HepG2 (cell line): Measurements from ENCODE around the gene RBM15B. TPM values are rescaled to one million over a fixed set of nuclear protein-coding genes. Genes with fewer than 3 reads are reported as not detected.

ENCODE experiments used
- ATAC-seq: fragments of 200-7000 bp; cut with Tn5 transposase; 3 replicates; pipeline ENCODE4 v1.9.1; 2020; ENCODE audit warnings: mild to moderate bottlenecking, moderate library complexity
- BruUV-seq: library from RNA; stranded (reverse); fragments of 400-500 nt; replicated peaks from 2 replicates; lab custom pipeline; 2021; lab: Mats Ljungman, UMichigan
- CTCF ChIA-PET: fragments of 300-600 bp; formaldehyde crosslinking; extraction: SDS; loops from one replicate; lab custom pipeline; 2021; ENCODE audit warnings: low total read pairs, inconsistent platforms, low intra/inter-chr PET ratio; lab: Yijun Ruan, JAX
- POLR2A ChIA-PET: fragments of 350-600 bp; sonication (Branson Sonifier 250); formaldehyde crosslinking; loops from one replicate; lab custom pipeline; 2020; ENCODE audit warnings: antibody characterized with exemption, inconsistent platforms; lab: Yijun Ruan, JAX
- DNase-seq: peaks from one replicate; pipeline ENCODE4 v3.0.0-alpha.2; 2015; ENCODE audit warnings: low spot score
- FAIRE-seq: peaks from 3 replicates; lab custom pipeline; 2011; peaks lifted over from hg19 to GRCh38; lab: Jason Lieb, UNC
- H2AFZ ChIP-seq: one replicate; pipeline ENCODE4 v1.6.1; 2011; ENCODE audit warnings: low read length, inconsistent platforms
- H3K27ac ChIP-seq: fragments of 300-600 bp; 3 replicates; pipeline ENCODE4 v1.8.0; 2011; ENCODE audit warnings: mixed run types, mild to moderate bottlenecking, mixed read lengths, low read length, inconsistent platforms; ENCODE audit not compliant: insufficient read depth; ENCODE audit errors: extremely low read length
- H3K27me3 ChIP-seq, 2 experiments: fragments of 200-600 bp in 1 of 2; 2 replicates in 1 of 2; 3 replicates in 1 of 2; pipeline versions ENCODE4 v1.6.0 to v1.8.0; 2011; ENCODE audit warnings: low read length in 2 of 2, mild to moderate bottlenecking in 2 of 2, moderate library complexity in 2 of 2, inconsistent platforms in 1 of 2; ENCODE audit not compliant: insufficient read depth in 2 of 2, control insufficient read depth in 1 of 2
- H3K36me3 ChIP-seq, 2 experiments: fragments of 200-600 bp in 1 of 2; replicated peaks in 1 of 2; 2 replicates in 1 of 2; 3 replicates in 1 of 2; pipeline versions ENCODE4 v1.5.1 to v1.8.0; 2011; ENCODE audit warnings: low read length in 2 of 2, inconsistent platforms in 1 of 2; ENCODE audit not compliant: insufficient read depth in 2 of 2, control insufficient read depth in 1 of 2
- H3K4me1 ChIP-seq: 2 replicates; pipeline ENCODE4 v1.5.1; 2012; ENCODE audit warnings: low read length, inconsistent platforms; ENCODE audit not compliant: insufficient read depth
- H3K4me2 ChIP-seq: 2 replicates; pipeline ENCODE4 v1.6.0; 2011; ENCODE audit warnings: low read depth, low read length, inconsistent platforms
- H3K4me3 ChIP-seq, 3 experiments: fragments of 200-600 bp in 1 of 3; sonication (generic), shearing (Covaris generic) in 1 of 3; replicated peaks in 1 of 3; 2 replicates each; pipeline ENCODE4 v1.5.1; 2011 to 2016; ENCODE audit warnings: low read length in 3 of 3, inconsistent platforms in 2 of 3, low read depth in 2 of 3, mild to moderate bottlenecking in 2 of 3, control low read depth in 1 of 3, mixed read lengths in 1 of 3; ENCODE audit not compliant: insufficient read depth in 1 of 3
- H3K79me2 ChIP-seq: one replicate; pipeline ENCODE4 v1.6.1; 2011; ENCODE audit warnings: low read length, inconsistent platforms; ENCODE audit not compliant: insufficient read depth
- H3K9ac ChIP-seq: 2 replicates; pipeline ENCODE4 v1.6.0; 2011; ENCODE audit warnings: mild to moderate bottlenecking, low read depth, low read length, inconsistent platforms; ENCODE audit not compliant: insufficient read depth
- H3K9me3 ChIP-seq: 2 replicates; pipeline ENCODE4 v1.5.1; 2012; ENCODE audit warnings: mild to moderate bottlenecking, low read length
- H4K20me1 ChIP-seq: 2 replicates; pipeline ENCODE4 v1.6.0; 2011; ENCODE audit warnings: inconsistent platforms, mild to moderate bottlenecking, low read length, moderate library complexity; ENCODE audit not compliant: insufficient read depth
- AGO2 ChIP-seq: fragments of 200-400 bp; formaldehyde crosslinking; optimal IDR thresholded peaks from 2 replicates; pipeline ENCODE3; 2017; ENCODE audit warnings: mild to moderate bottlenecking, low read depth, low read length, moderate library complexity
- IRX3 ChIP-seq: sonication (generic); formaldehyde crosslinking; IDR thresholded peaks from 2 replicates; pipeline ENCODE4 v1.8.1; 2023; ENCODE audit warnings: mild to moderate bottlenecking, low read depth, missing genetic modification reagents, borderline replicate concordance
- KLF12 ChIP-seq: sonication (generic); formaldehyde crosslinking; IDR thresholded peaks from 2 replicates; pipeline ENCODE4 v1.4.0; 2020; ENCODE audit warnings: missing genetic modification reagents, borderline replicate concordance
- NFE2L2 ChIP-seq: fragments of 150-350 bp; IDR thresholded peaks from 2 replicates; pipeline ENCODE4 v1.6.1; 2014; ENCODE audit warnings: low read length
- NPAS2 ChIP-seq: sonication (generic); formaldehyde crosslinking; IDR thresholded peaks from 2 replicates; pipeline ENCODE4 v1.8.0; 2022; ENCODE audit warnings: mild to moderate bottlenecking, missing genetic modification reagents, borderline replicate concordance
- NR2F1 ChIP-seq, 2 experiments: fragments of 450-650 bp in 1 of 2; formaldehyde crosslinking in 1 of 2; IDR thresholded peaks; 2 replicates each; pipeline versions ENCODE4 v1.5.0 to v1.6.1; 2016 to 2020; ENCODE audit warnings: mild to moderate bottlenecking in 1 of 2, missing compliant biosample characterization in 1 of 2, missing genetic modification reagents in 1 of 2, moderate library complexity in 1 of 2
- PAF1 ChIP-seq: IDR thresholded peaks from 2 replicates; pipeline ENCODE4 v1.6.1; 2016; ENCODE audit warnings: missing genetic modification reagents, missing compliant biosample characterization
- PAX8 ChIP-seq: sonication (generic); formaldehyde crosslinking; IDR thresholded peaks from 2 replicates; pipeline ENCODE4 v1.8.0; 2022; ENCODE audit warnings: mild to moderate bottlenecking, missing genetic modification reagents, borderline replicate concordance
- POLR2A ChIP-seq, 2 experiments: IDR thresholded peaks; 2 replicates each; pipeline ENCODE4 v1.6.1; 2011; ENCODE audit warnings: low read depth in 2 of 2, low read length in 2 of 2, mild to moderate bottlenecking in 1 of 2, moderate library complexity in 1 of 2; ENCODE audit not compliant: insufficient read depth in 1 of 2
- POLR2AphosphoS5 ChIP-seq: IDR thresholded peaks from 2 replicates; pipeline ENCODE4 v1.6.1; 2012; ENCODE audit warnings: low read depth, low read length
- POLR2G ChIP-seq: fragments of 200-400 bp; formaldehyde crosslinking; IDR thresholded peaks from 2 replicates; pipeline ENCODE4 v1.6.1; 2018; ENCODE audit warnings: mild to moderate bottlenecking, low read depth, low read length, moderate library complexity
- RBFOX2 ChIP-seq: fragments of 200-400 bp; formaldehyde crosslinking; IDR thresholded peaks from 2 replicates; pipeline ENCODE4 v1.6.1; 2017; ENCODE audit warnings: low read depth, mild to moderate bottlenecking, low read length
- RBM22 ChIP-seq: fragments of 200-400 bp; formaldehyde crosslinking; optimal IDR thresholded peaks from 2 replicates; pipeline ENCODE3; 2017; ENCODE audit warnings: mild to moderate bottlenecking, low read length, moderate library complexity
- SSRP1 ChIP-seq: IDR thresholded peaks from 2 replicates; pipeline ENCODE4 v1.6.1; 2016; ENCODE audit warnings: control low read depth
- TAF1 ChIP-seq: sonication (generic); formaldehyde crosslinking; IDR thresholded peaks from 2 replicates; pipeline ENCODE4 v1.4.0; 2020; ENCODE audit warnings: missing genetic modification reagents
- ZFX ChIP-seq: sonication (generic); formaldehyde crosslinking; IDR thresholded peaks from 2 replicates; pipeline ENCODE4 v1.4.0; 2020; ENCODE audit warnings: mild to moderate bottlenecking, low read depth, missing genetic modification reagents, moderate library complexity
- ZNF274 ChIP-seq: sonication (generic); formaldehyde crosslinking; IDR thresholded peaks from 2 replicates; pipeline ENCODE4 v1.5.1; 2020; ENCODE audit warnings: mild to moderate bottlenecking, missing genetic modification reagents
- WGBS: methylation state at CpG from one replicate; pipeline ENCODE4 v1.1.6; 2017; ENCODE audit warnings: low lambda C conversion rate; 5-methylcytosine and 5-hydroxymethylcytosine counted together
- in situ Hi-C: cut with HindIII; loops from 2 replicates; pipeline ENCODE4 v1.10.0; 2017; ENCODE audit warnings: low pct_unique_long_range_greater_than_20kb; ENCODE audit not compliant: extremely low pct_ligation_motif_present
- intact Hi-C: fragments of 100-400 bp; cut with micrococcal nuclease; formaldehyde crosslinking; loops from one replicate; pipeline ENCODE4 v1.10.0; 2022; ENCODE audit not compliant: unreplicated experiment
- polyA plus RNA-seq, 8 experiments: library from polyadenylated mRNA; depleted of rRNA in 3 of 8; stranded (reverse) in 7 of 8; unstranded in 1 of 8; fragments of >200 nt; fragmentation: Illumina TruSeq in 4 of 8; extraction: Trizol in 4 of 8; gene quantifications; 2 replicates each; pipeline versions ENCODE4 v1.2.1 to v1.2.3, GENCODE V29; 2011 to 2016; ENCODE audit warnings: low read depth in 4 of 8, missing spikeins in 1 of 8, mixed read lengths in 1 of 8; ENCODE audit not compliant: insufficient read depth in 1 of 8
- total RNA-seq, 5 experiments: library from RNA; depleted of rRNA; stranded (reverse); fragments of >200 nt; fragmentation: Illumina TruSeq; extraction: Trizol; gene quantifications; 2 replicates each; pipeline ENCODE4 v1.2.3, GENCODE V29; 2016; ENCODE audit warnings: low read depth in 1 of 5
- TF ChIP-seq, protein P1 (sequence below): sonication (generic); formaldehyde crosslinking; IDR thresholded peaks from 2 replicates; pipeline ENCODE4 v1.5.0; 2020; ENCODE audit warnings: missing genetic modification reagents
- TF ChIP-seq, protein P2 (sequence below): sonication (generic); formaldehyde crosslinking; IDR thresholded peaks from 2 replicates; pipeline ENCODE4 v1.5.1; 2020; ENCODE audit warnings: missing genetic modification reagents, mild to moderate bottlenecking, borderline replicate concordance

RBM15B gene
- total and polyA plus RNA-seq, 2 of the 13 experiments (the other 11 are each of a cell fraction or from before 2014, with no cell fraction given), result 8.2 to 19.3 TPM

DNA sequence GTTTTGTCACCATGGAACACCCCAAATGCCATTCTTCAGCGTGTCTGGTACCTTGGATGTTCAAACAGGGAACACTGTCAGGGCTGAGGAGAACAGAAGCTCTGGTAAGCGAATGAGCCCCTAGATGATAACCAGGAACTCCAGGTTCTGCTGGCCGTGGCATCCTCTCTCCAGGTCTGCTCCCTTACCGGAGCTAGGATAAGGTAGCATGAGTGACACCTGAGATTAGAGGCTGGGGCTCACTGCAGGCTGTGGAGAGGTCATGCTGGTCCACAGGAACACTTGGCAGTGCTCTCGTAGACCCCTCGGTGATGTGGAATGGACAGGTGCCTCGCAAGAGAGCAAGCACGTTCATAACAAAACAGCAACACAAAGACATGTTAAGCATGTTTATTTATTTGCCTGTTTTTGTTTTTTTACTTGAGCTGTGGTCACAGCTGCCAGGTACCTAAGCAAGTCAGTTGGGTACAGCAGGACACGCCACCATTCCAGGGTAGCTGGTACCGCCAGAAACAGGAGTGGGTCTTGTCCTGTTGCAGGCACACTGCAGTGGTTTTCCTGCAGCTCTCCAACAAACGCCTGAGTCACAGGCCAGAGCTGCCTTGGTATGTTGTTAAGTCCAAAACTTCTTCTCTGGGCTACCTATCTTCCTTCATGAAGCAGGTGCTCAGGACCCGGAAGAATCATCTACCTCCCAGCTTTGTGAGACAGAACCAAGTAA lies 4.6 kb downstream of the RBM15B start (continued):
- TF ChIP-seq NPAS2 (CRISPR knock-in tag) (no peak), PAX8 (CRISPR knock-in tag) (no peak), RBFOX2 (peak; percentile 36; the same call in 1 of the 2 replicates), ZFX (CRISPR knock-in tag) (0 out of 2 replicates have a peak, but pooled peaks have one; percentile 18), SSRP1 (CRISPR knock-in tag) (no peak), KLF12 (CRISPR knock-in tag) (no peak), NFE2L2 (no peak), PAF1 (CRISPR knock-in tag) (peak; percentile 80), TAF1 (CRISPR knock-in tag) (no peak), ZNF274 (CRISPR knock-in tag) (no peak), AGO2 (peak; percentile 51), NR2F1 (CRISPR knock-in tag; IDR thresholded peaks at IDR 0.05) (no peak)

DNA sequence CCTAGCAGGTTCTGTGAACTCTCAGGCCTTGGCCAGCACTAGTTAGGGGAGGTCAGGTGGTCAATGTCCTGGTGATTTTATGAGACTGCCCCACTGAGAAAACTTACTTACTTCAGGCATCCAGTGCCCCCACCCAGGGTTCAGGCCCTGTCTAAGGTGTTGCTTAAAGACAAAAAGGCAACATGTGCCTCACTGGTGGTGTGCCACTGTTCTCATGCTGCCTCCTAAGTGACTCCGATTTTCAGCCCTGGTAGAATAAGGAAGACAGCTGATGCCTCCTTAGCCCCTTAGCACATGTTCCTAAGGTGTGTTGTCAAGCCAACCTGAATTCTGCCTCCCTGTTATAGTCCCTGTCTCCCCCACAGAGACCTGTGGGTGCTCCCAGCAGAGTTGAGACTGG lies 5.3 kb downstream of the RBM15B start:
- ATAC-seq (no peak), FAIRE-seq (no peak), DNase-seq (no peak)
- no peaks in the 10 kb centered on the region for H3K27me3 ChIP-seq
- BruUV-seq, result no TSS peak
- intact Hi-C loops, result no loop called here
- no peak overlapping the region for H3K9ac ChIP-seq
- peaks cover 31% of the 10 kb centered on the region for H3K4me1 ChIP-seq
- peaks cover 20% of the 10 kb centered on the region for H4K20me1 ChIP-seq
- no peak overlapping the region for H3K4me2 ChIP-seq
- H2AFZ ChIP-seq, result no peak overlapping the region
- CTCF ChIA-PET, result no interaction called here
- H3K4me3 ChIP-seq, result no peak overlapping the region
- H3K36me3 ChIP-seq, result peaks cover 23 to 70% of the 10 kb centered on the region in 2 experiments
- H3K27ac ChIP-seq, result no peak overlapping the region
- H3K9me3 ChIP-seq, result no peaks in the 10 kb centered on the region
- in situ Hi-C loops, result no loop called here
- H3K79me2 ChIP-seq, result peaks cover 41% of the 10 kb centered on the region
- TF ChIP-seq, protein P1, sequence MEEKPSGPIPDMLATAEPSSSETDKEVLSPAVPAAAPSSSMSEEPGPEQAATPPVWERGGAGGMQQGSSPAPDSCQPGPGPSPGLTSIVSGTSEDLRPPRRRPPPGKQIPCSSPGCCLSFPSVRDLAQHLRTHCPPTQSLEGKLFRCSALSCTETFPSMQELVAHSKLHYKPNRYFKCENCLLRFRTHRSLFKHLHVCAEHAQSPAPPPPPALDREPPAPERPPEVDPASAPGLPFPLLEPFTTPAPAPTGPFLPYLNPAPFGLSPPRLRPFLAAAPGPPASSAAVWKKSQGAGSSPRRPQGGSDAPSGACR (CRISPR knock-in tag), result no peak
- TF ChIP-seq IRX3 (CRISPR knock-in tag) (no peak), POLR2A (IDR thresholded peaks at IDR 0.05; ENCODE audit: insufficient read depth in 1 of 2, low read depth in 2 of 2, low read length in 2 of 2) (peak in 1 of 2 experiments; percentile 9; a peak in 1 of 4 replicates), POLR2AphosphoS5 (peak; percentile 12; the same call in 1 of the 2 replicates), POLR2G (peak; percentile 67), RBM22 (peak; percentile 1)
- TF ChIP-seq, protein P2, sequence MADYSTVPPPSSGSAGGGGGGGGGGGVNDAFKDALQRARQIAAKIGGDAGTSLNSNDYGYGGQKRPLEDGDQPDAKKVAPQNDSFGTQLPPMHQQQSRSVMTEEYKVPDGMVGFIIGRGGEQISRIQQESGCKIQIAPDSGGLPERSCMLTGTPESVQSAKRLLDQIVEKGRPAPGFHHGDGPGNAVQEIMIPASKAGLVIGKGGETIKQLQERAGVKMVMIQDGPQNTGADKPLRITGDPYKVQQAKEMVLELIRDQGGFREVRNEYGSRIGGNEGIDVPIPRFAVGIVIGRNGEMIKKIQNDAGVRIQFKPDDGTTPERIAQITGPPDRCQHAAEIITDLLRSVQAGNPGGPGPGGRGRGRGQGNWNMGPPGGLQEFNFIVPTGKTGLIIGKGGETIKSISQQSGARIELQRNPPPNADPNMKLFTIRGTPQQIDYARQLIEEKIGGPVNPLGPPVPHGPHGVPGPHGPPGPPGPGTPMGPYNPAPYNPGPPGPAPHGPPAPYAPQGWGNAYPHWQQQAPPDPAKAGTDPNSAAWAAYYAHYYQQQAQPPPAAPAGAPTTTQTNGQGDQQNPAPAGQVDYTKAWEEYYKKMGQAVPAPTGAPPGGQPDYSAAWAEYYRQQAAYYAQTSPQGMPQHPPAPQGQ, result no peak
- POLR2A ChIA-PET, result no interaction called here
- WGBS, result 100% methylated on average over 1 of the region's 1 CpG
